OCI-M1 (cell line): ENCODE results near the gene WASF2.
A peak's percentile ranks its signal among the peaks of the same experiment; 100 is the strongest.
"Not testable (repeated sequence)": the region's sequence is repeated elsewhere in the genome, so short reads cannot be mapped to it uniquely, and the experiment has no call there.

Experiments used
- DNase-seq: peaks from one replicate; lab custom pipeline; 2025; lab: John Stamatoyannopoulos, UW

Gene WASF2

GRCh38 chr1:27451343-27451742 lies 38.6 kb downstream of the WASF2 start:
- no peak for DNase-seq

GRCh38 chr1:27448982-27449381 lies 41.0 kb downstream of the WASF2 start:
- no peak for DNase-seq

- no peak for DNase-seq
Observed at GRCh38 chr1:27447883-27448282, 42.1 kb downstream of the WASF2 start.

- DNase-seq: no peak
Observed at GRCh38 chr1:27447399-27447798, 42.6 kb downstream of the WASF2 start.

- no peak for DNase-seq
Observed at GRCh38 chr1:27446496-27447020, 43.4 kb downstream of the WASF2 start.

- no peak for DNase-seq
Observed at GRCh38 chr1:27445177-27445936, 44.6 kb downstream of the WASF2 start.

GRCh38 chr1:27444632-27445031 lies 45.3 kb downstream of the WASF2 start:
- no peak for DNase-seq

GRCh38 chr1:27439150-27439549 lies 50.8 kb downstream of the WASF2 start:
- no peak for DNase-seq

- no peak for DNase-seq
Observed at GRCh38 chr1:27438621-27439061, 51.3 kb downstream of the WASF2 start.

- DNase-seq: peak; percentile 50
Observed at GRCh38 chr1:27436204-27437159, 53.5 kb downstream of the WASF2 start.

GRCh38 chr1:27435566-27436203 lies 54.3 kb downstream of the WASF2 start:
- DNase-seq: peak; percentile 75

- no peak for DNase-seq
Observed at GRCh38 chr1:27433706-27434105, 56.3 kb downstream of the WASF2 start.

- DNase-seq: not testable (repeated sequence)
Observed at GRCh38 chr1:27432725-27433124, 57.2 kb downstream of the WASF2 start.

- DNase-seq: no peak
Observed at GRCh38 chr1:27431601-27431940, 58.4 kb downstream of the WASF2 start.

- peak; percentile 25 for DNase-seq
Observed at GRCh38 chr1:27430903-27431600, 58.9 kb downstream of the WASF2 start.

- no peak for DNase-seq
Observed at GRCh38 chr1:27429029-27429425, 60.9 kb downstream of the WASF2 start.

GRCh38 chr1:27428316-27429028 lies 61.5 kb downstream of the WASF2 start:
- DNase-seq: peak; percentile 90

- DNase-seq: no peak
Observed at GRCh38 chr1:27427816-27428315, 62.1 kb downstream of the WASF2 start.

GRCh38 chr1:27427329-27427728 lies 62.6 kb downstream of the WASF2 start:
- DNase-seq: no peak

- no peak for DNase-seq
Observed at GRCh38 chr1:27423709-27424108, 66.3 kb downstream of the WASF2 start.
